CMK (cell line): ENCODE data around the gene MPRIP.

Experiments used
- DNase-seq: peaks from one replicate; pipeline ENCODE4 v3.0.0-alpha.2; 2010; ENCODE audit warnings: low read depth

The MPRIP gene

DNA sequence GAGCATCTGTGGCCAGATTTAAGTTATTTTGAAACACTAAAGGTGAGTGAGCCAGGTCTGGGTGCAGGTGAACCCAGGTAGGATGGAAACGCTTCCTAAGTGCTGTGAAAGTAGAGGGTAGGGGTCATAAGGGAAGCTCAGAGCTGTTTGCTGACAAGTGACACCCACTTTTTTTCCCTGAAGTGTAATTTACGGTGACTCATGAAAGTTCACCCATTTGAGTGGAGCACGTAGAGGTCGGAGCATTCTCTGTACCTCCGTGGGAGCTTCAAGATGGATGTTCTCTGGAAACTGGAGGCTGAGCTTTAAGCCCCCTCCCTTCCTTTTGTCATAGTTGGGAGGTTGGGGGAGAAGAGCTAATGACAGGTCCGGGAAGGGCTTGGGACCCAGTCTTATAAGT is 44.3 kb downstream of the MPRIP start:
- DNase-seq, result no peak

GRCh38 chr17:17087424-17088015 is 45.3 kb downstream of the MPRIP start:
- no peak for DNase-seq

DNA sequence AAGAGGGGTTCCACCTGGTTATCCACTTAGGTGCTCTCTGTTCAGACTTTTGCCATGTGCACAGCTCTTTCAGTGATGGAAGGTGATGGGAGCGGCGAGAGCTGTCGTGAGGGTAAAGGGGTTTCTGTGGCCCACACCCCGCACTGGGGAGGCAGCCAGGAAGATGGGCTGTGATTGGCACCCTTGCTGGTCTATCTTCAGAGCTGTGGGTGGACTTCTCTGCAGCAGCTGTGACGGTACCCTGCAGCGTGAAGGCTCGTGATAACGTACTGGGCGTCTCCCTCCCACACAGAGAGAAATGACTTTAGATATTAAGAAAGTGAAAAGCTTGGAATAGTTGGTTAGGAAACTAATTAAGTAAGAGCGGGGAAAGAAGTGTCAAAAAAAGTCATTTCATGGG is 45.8 kb downstream of the MPRIP start:
- DNase-seq, result no peak

- no peak for DNase-seq
Measured at GRCh38 chr17:17088541-17089525, 46.6 kb downstream of the MPRIP start.

DNA sequence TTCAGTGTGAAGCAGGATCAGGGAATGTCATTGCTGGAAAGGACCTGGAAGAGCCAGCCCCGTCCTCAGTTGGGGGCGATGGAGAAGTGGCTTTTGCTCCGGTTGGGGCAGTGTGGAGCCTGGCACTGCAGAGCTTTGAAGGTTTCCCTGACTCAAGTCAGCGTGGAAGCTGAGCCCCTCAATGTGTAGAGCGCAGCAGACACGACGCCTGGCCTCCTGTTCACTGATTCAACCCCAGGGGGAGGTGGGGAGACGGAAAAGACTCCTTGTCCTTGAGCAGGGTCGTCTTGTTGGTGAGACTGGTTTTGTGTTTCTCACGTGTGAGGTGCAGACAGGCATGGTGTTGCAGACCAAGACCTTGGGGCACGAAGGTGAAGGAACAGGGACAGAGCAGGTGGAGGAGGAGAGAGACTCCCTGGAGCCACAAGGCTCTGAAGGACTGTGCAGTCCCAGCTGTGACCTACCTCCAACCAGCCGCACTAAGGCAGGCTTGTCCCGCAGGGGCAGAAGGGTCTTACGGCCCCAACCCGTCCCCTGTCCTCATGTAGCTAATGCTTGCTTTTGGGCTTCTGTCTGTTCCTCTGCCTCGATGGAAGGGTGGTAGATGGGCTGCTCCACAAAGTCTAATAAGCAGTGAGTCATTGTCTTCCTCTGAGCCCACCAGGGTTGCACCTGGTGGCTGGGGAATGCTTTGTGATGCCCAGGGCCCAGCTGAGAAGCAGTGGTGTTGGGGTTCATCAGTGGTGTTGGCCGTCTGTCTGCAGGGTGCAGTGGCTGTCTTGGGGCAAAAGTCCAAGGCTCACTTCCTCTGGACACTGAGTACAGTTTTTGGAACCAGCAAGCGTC is 47.8 kb downstream of the MPRIP start:
- no peak for DNase-seq

GRCh38 chr17:17090642-17091103 is 48.4 kb downstream of the MPRIP start:
- DNase-seq, result no peak

DNA sequence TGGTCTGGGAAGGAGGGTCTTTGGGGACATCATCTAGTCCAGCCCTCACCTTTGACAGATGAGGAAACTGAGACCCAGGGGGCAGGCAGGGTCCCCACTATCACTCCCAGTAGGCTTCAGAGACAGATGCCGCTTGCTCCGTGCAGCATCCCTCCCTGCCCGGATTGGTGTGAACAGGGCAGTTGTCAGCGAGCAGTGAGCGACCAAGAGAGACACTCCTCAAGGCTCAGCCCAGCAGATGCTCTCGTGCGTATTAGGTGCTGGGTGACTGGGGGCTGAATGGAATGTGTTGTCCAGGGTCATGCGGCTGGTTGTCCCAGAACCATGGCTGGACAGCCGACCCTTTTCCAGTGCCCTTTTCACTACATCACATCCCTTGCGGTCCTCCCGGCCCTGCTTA is 49.0 kb downstream of the MPRIP start:
- DNase-seq, result no peak

DNA sequence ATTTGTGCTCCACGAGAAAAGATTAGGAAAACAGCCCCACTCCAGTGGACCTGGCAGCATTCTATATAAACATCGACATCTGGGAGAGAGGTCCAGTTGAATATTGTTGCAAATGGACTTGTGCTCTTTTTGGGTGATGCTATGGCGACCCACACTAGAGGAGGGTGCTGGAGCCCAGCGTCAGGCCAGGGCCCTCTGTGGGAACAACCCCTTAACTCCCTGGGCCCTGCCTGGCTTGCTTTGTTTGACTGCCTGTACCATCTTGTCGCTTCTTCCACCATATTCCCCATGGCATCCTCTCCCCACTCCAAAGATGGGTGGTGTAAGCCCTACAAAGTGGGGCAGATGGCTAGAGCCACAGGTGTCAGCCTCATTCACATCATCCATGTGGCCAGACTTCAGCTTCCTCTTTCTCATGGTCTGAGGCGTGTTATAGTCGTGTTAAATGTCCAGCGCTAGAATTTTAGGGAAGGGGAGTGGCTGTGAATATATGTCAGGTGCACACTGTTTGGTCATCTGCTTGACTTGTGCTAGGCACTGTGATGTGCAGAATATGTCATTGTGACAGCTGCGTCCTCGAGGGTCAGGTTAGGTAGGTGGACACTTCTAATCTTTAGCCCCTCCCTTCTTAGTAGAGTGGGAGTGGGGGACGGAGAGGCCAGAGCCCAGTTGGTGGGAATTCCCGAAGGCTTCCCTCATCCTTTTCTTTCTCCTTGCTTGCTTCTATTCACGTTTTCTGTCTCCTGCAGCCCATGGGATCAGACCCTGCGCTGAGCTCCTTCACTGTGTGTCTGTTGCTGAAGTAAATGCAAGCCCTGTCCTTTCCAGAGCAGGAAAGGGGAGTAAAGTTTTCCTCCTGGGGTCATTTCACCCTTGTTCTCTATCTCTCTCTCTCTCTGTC is 49.8 kb downstream of the MPRIP start:
- no peak for DNase-seq

GRCh38 chr17:17093764-17094163 is 51.5 kb downstream of the MPRIP start:
- no peak for DNase-seq

DNA sequence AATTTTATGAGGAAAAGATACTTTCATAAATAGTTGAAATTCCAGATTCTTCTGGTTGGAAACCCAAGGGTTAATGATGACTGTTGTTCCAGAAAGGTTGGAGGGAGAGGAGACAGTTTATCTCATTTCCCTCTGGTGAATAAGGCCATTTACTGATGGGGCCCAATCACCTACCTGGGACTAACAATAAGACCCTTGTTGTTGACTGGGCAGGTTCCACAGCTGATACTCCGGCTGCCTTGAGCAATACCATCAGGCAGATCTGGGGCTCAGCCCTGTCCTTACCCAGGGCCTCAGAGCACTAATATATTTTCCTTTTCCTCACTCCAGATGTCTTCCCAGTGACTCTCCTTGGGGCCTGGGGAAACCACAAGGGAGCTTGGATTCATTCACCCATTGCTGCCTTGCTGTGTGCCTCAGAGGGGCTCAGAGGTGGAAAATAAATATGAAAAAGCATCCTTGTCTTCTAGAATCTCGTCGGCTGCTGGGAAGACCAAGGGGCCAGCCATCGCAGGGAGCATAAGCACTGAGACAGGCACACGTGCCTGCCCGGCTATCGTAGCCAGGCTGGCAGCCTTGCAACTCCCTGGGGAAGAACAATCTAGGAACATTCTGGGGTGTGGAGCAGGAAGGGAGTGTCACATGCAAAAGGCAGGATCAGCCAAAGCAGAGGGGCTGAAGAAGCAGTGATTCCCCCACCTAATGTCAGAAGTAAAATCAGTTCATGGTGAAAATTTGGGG is 54.4 kb downstream of the MPRIP start:
- DNase-seq, result no peak

DNA sequence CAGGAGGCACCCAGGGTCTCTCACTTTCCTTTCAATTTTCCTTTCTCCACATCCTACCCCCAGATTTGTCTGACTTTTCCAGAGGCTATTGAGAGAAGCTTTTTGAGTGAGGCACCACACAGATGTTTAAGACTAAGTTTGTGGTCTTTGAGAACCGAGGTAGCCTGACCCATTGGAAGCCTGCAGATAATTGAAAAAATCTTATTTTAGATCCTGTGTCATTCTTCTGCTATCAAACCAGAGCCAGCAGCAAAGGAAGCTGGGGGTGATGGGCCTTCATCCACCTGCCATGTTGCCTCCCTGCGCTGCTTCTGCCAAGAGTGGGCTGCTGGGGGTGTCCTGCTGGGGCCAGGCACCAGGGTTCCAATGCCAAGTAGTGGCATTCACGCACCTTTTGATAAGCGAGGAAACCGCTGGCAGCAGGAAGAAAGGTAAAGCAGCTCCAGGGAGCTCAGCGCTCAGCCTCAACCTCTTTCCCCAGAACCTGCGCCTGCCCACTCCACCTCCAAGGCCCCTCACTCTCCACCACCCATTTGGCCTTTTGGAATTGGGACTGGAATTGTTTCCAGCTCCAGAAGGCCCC is 55.6 kb downstream of the MPRIP start:
- no peak for DNase-seq

DNA sequence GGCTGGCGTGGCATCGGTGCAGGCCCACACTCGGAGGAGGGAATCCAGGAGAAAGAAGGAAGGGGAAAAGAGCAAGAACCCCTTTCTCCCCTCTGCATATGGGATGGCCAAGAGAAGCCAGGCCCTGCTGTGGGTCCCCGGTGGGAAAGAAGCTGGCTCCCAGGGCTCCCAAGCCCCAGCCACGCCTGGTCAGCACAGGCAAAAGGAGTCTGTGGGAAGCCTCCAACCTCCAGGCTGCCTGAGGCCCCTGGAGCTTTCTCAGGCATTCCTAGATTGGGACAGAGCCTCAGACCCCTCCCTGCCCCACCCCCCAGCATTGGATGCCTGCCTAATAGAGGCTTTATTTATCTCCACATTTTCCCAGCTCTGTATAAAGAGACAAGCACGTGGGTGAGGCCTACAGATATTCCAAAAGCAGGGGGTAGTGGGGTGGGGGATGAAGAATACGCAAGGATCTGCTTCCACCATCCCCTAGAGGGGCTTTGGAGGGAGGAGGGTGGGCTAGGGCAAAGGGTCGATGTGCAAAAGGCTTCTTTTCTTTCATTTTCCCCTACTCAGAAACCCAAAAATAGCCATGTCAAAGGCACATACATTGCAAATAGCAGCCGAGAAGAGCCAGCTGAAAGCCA is 56.4 kb downstream of the MPRIP start:
- DNase-seq, result no peak

DNA sequence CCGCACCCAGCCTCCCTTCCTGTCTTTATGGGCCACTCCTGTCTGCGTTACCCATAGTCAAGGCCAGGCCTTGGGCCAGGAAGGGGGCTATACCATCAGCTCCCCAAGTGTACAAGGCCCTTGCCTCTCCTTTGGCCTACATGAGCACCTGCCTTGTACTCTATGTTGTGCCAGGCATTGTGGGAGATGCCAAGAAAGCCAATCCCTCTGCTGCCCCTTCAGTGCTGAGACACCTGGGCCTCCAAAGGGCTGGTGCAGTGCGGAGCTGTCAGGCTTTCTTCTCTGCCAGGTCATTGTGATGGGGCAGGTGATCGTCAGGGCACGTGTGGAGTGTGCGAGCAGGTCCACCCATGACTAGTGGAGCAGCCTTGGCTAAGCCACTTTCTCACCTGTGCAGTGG is 59.9 kb downstream of the MPRIP start:
- no peak for DNase-seq

DNA sequence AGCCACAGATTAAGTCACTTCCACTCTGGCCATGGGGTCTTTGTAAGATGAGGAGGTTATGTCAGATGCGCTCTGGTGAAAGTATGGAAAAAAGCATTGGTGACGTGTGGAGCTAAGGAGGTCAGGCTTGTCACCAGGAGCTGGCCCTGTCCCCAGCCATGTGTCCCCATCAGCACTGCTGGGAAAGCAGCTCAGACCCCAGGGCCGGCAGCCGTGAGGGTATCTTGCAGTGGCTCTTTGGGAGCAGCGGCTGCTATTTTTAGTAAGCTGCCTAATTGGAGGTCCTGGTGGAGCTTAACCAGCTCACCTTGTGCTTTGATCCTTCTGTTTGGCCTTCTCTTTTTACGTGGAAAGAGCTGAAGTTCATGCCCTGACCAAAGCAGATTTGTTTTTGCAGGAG is 60.9 kb downstream of the MPRIP start:
- no peak for DNase-seq

DNA sequence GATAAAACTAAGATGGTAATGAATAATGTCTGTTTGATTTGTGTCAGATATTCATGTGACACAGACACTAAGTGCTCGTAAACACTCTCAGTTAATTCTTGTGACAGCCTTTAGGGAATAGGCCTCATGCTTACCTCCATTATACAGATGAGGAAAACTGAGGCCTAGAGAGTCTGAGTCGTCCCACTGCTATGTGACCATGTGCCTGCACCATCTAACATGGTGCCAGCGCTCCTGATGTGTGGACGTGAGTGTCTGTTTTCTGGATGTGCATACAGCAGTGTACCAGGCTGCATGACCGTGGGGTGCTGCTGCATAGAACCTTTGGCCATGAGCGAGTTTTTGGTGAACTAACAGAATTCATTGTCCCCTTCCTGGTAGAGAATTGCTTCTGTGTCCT is 61.8 kb downstream of the MPRIP start:
- no peak for DNase-seq

- DNase-seq, result no peak
Measured at GRCh38 chr17:17104494-17104893, 62.2 kb downstream of the MPRIP start.

- DNase-seq, result no peak
Measured at GRCh38 chr17:17105976-17106375, 63.7 kb downstream of the MPRIP start.

DNA sequence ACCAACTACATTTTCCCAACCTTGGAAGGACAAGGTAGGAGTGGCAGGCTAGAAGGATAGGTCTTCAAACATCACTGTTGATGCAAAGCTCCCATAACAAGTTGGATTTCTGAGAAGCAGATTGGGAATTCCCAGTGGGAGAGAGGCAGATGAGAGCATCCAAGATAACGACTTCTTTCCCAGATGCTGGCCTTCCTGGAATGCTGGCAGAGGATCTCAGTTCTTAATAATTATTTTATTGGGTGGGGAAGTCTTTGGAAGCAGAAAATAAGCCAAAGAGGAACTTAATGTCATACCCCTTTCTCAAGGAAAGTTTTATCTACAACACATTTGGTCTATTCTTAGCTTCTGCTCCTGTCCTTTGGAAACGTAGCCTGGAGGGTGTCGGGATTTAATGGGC is 64.5 kb downstream of the MPRIP start:
- no peak for DNase-seq

DNA sequence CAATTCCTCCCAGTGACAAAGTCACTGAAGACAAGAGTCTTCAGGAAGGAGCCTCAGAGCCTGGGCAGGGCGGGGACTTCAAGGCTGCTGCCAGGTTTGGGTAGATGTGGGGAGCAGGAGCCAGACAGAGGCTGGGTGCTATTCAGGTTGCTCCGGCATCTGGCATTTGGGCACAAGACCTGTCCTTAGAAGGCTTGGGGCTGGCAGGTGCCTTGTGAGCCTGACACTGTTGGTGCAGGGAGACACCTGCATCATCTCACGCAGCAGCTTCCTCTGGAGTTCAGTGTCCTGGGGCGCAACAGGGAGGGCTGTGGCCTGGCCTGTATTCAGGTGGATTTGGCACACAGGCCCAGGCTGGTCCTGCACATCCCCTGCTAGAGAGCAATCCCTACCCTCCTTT is 65.0 kb downstream of the MPRIP start:
- no peak for DNase-seq

DNA sequence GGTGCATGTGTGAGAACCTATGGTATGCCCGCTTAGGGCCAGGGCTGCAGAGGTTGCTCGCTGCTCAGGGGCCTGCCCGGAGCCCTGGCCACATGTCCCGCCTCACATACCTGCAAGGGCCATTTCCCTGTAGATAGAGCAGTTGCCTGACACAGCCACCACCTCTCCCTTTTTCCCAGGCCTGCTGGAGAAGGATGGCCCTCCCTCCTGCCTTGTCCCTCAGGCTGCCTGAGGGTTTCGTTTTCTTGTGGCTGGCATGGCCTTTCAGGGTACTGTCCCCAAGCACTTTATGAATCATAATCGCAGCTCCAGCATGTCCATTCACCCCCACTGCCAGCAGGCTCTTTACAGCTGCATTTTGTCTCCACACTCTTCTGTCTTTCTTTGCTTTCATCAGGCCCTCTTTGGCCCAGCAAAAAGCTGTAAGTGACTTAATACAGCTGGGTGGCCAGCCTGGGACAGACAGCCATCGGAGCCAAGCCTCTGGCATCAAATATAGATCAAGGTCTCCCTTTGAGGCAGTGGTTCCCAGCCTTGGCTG is 65.7 kb downstream of the MPRIP start:
- DNase-seq, result no peak
